ENCODE measurements around the gene SNX25.
A peak's percentile ranks its signal among the peaks of the same experiment; 100 is the strongest.
"Not testable (repeated sequence)": the region's sequence is repeated elsewhere in the genome, so short reads cannot be mapped to it uniquely, and the experiment has no call there.

The SNX25 gene

GRCh38 chr4:185257086-185257485, 47.7 kb downstream of the SNX25 start:
- Histone ChIP-seq H3K4me1 (ENCODE audit: control insufficient read depth, insufficient read depth, low read length, poor library complexity, severe bottlenecking) (peaks cover 24% of the 10 kb centered on the region), H3K27me3 (replicated peaks; ENCODE audit: control insufficient read depth, insufficient read depth, low read length, poor library complexity, severe bottlenecking) (no peaks in the 10 kb centered on the region), H3K36me3 (ENCODE audit: control insufficient read depth, insufficient read depth, low read length) (no peaks in the 10 kb centered on the region), H3K27ac (ENCODE audit: insufficient read depth, low read length, poor library complexity, severe bottlenecking) (no peak overlapping the region), H3K4me3 (ENCODE audit: insufficient read depth, low read depth, low read length, poor library complexity, severe bottlenecking) (no peak overlapping the region), H3K9me3 (ENCODE audit: control insufficient read depth, low read length) (no peaks in the 10 kb centered on the region)
- no peak for DNase-seq

- Histone ChIP-seq H3K27ac (ENCODE audit: insufficient read depth, low read length, poor library complexity, severe bottlenecking) (no peak overlapping the region), H3K4me1 (ENCODE audit: control insufficient read depth, insufficient read depth, low read length, poor library complexity, severe bottlenecking) (peaks cover 20% of the 10 kb centered on the region), H3K9me3 (ENCODE audit: control insufficient read depth, low read length) (no peaks in the 10 kb centered on the region), H3K4me3 (ENCODE audit: insufficient read depth, low read depth, low read length, poor library complexity, severe bottlenecking) (no peak overlapping the region), H3K36me3 (ENCODE audit: control insufficient read depth, insufficient read depth, low read length) (no peaks in the 10 kb centered on the region), H3K27me3 (replicated peaks; ENCODE audit: control insufficient read depth, insufficient read depth, low read length, poor library complexity, severe bottlenecking) (no peaks in the 10 kb centered on the region)
- no peak for DNase-seq
These were observed 48.3 kb downstream of the SNX25 start for GRCh38 chr4:185257694-185258093.

GRCh38 chr4:185258741-185259140, 49.3 kb downstream of the SNX25 start:
- peak in 1 of 3 donors; percentile 10 for DNase-seq
- H3K9me3 ChIP-seq (ENCODE audit: control insufficient read depth, low read length); H3K27ac ChIP-seq (ENCODE audit: insufficient read depth, low read length, poor library complexity, severe bottlenecking); H3K4me3 ChIP-seq (ENCODE audit: insufficient read depth, low read depth, low read length, poor library complexity, severe bottlenecking); H3K27me3 ChIP-seq (replicated peaks; ENCODE audit: control insufficient read depth, insufficient read depth, low read length, poor library complexity, severe bottlenecking); H3K36me3 ChIP-seq (ENCODE audit: control insufficient read depth, insufficient read depth, low read length): not testable (repeated sequence)
- H3K4me1 ChIP-seq (ENCODE audit: control insufficient read depth, insufficient read depth, low read length, poor library complexity, severe bottlenecking) = peaks cover 19% of the 10 kb centered on the region

GRCh38 chr4:185259719-185260118, 50.3 kb downstream of the SNX25 start:
- Histone ChIP-seq H3K27ac (ENCODE audit: insufficient read depth, low read length, poor library complexity, severe bottlenecking) (no peak overlapping the region), H3K4me1 (ENCODE audit: control insufficient read depth, insufficient read depth, low read length, poor library complexity, severe bottlenecking) (peaks cover 16% of the 10 kb centered on the region), H3K4me3 (ENCODE audit: insufficient read depth, low read depth, low read length, poor library complexity, severe bottlenecking) (no peak overlapping the region), H3K9me3 (ENCODE audit: control insufficient read depth, low read length) (no peaks in the 10 kb centered on the region), H3K27me3 (replicated peaks; ENCODE audit: control insufficient read depth, insufficient read depth, low read length, poor library complexity, severe bottlenecking) (no peaks in the 10 kb centered on the region), H3K36me3 (ENCODE audit: control insufficient read depth, insufficient read depth, low read length) (no peaks in the 10 kb centered on the region)
- no peak for DNase-seq

GRCh38 chr4:185261946-185262345, 52.5 kb downstream of the SNX25 start:
- Histone ChIP-seq H3K9me3 (ENCODE audit: control insufficient read depth, low read length) (no peaks in the 10 kb centered on the region), H3K36me3 (ENCODE audit: control insufficient read depth, insufficient read depth, low read length) (no peaks in the 10 kb centered on the region), H3K4me3 (ENCODE audit: insufficient read depth, low read depth, low read length, poor library complexity, severe bottlenecking) (no peak overlapping the region), H3K27me3 (replicated peaks; ENCODE audit: control insufficient read depth, insufficient read depth, low read length, poor library complexity, severe bottlenecking) (no peaks in the 10 kb centered on the region), H3K27ac (ENCODE audit: insufficient read depth, low read length, poor library complexity, severe bottlenecking) (no peak overlapping the region), H3K4me1 (ENCODE audit: control insufficient read depth, insufficient read depth, low read length, poor library complexity, severe bottlenecking) (peaks cover 10% of the 10 kb centered on the region)
- DNase-seq = no peak

- no peak overlapping the region for H3K4me3 ChIP-seq (ENCODE audit: insufficient read depth, low read depth, low read length, poor library complexity, severe bottlenecking)
- no peaks in the 10 kb centered on the region for H3K9me3 ChIP-seq (ENCODE audit: control insufficient read depth, low read length)
- H3K27ac ChIP-seq (ENCODE audit: insufficient read depth, low read length, poor library complexity, severe bottlenecking) = no peak overlapping the region
- no peaks in the 10 kb centered on the region for H3K36me3 ChIP-seq (ENCODE audit: control insufficient read depth, insufficient read depth, low read length)
- H3K4me1 ChIP-seq (ENCODE audit: control insufficient read depth, insufficient read depth, low read length, poor library complexity, severe bottlenecking) = peaks cover 10% of the 10 kb centered on the region
- no peak for DNase-seq
- no peaks in the 10 kb centered on the region for H3K27me3 ChIP-seq (replicated peaks; ENCODE audit: control insufficient read depth, insufficient read depth, low read length, poor library complexity, severe bottlenecking)
These were observed 54.0 kb downstream of the SNX25 start for GRCh38 chr4:185263419-185263818.

GRCh38 chr4:185265942-185266341, 56.5 kb downstream of the SNX25 start:
- Histone ChIP-seq H3K4me1 (ENCODE audit: control insufficient read depth, insufficient read depth, low read length, poor library complexity, severe bottlenecking) (peaks cover 4% of the 10 kb centered on the region), H3K27me3 (replicated peaks; ENCODE audit: control insufficient read depth, insufficient read depth, low read length, poor library complexity, severe bottlenecking) (no peaks in the 10 kb centered on the region), H3K36me3 (ENCODE audit: control insufficient read depth, insufficient read depth, low read length) (no peaks in the 10 kb centered on the region), H3K27ac (ENCODE audit: insufficient read depth, low read length, poor library complexity, severe bottlenecking) (no peak overlapping the region), H3K9me3 (ENCODE audit: control insufficient read depth, low read length) (no peaks in the 10 kb centered on the region), H3K4me3 (ENCODE audit: insufficient read depth, low read depth, low read length, poor library complexity, severe bottlenecking) (no peak overlapping the region)
- DNase-seq = no peak

GRCh38 chr4:185269286-185269685, 59.9 kb downstream of the SNX25 start:
- Histone ChIP-seq H3K27me3 (replicated peaks; ENCODE audit: control insufficient read depth, insufficient read depth, low read length, poor library complexity, severe bottlenecking) (no peaks in the 10 kb centered on the region), H3K4me3 (ENCODE audit: insufficient read depth, low read depth, low read length, poor library complexity, severe bottlenecking) (no peak overlapping the region), H3K4me1 (ENCODE audit: control insufficient read depth, insufficient read depth, low read length, poor library complexity, severe bottlenecking) (peaks cover 4% of the 10 kb centered on the region), H3K9me3 (ENCODE audit: control insufficient read depth, low read length) (no peaks in the 10 kb centered on the region), H3K36me3 (ENCODE audit: control insufficient read depth, insufficient read depth, low read length) (no peaks in the 10 kb centered on the region), H3K27ac (ENCODE audit: insufficient read depth, low read length, poor library complexity, severe bottlenecking) (no peak overlapping the region)
- no peak for DNase-seq

- DNase-seq = no peak
- Histone ChIP-seq H3K36me3 (ENCODE audit: control insufficient read depth, insufficient read depth, low read length) (no peaks in the 10 kb centered on the region), H3K27me3 (replicated peaks; ENCODE audit: control insufficient read depth, insufficient read depth, low read length, poor library complexity, severe bottlenecking) (no peaks in the 10 kb centered on the region), H3K4me3 (ENCODE audit: insufficient read depth, low read depth, low read length, poor library complexity, severe bottlenecking) (no peak overlapping the region), H3K4me1 (ENCODE audit: control insufficient read depth, insufficient read depth, low read length, poor library complexity, severe bottlenecking) (peaks cover 4% of the 10 kb centered on the region), H3K9me3 (ENCODE audit: control insufficient read depth, low read length) (no peaks in the 10 kb centered on the region), H3K27ac (ENCODE audit: insufficient read depth, low read length, poor library complexity, severe bottlenecking) (no peak overlapping the region)
These were observed 60.6 kb downstream of the SNX25 start for GRCh38 chr4:185270037-185270436.

- DNase-seq = no peak
- no peaks in the 10 kb centered on the region for H3K27me3 ChIP-seq (replicated peaks; ENCODE audit: control insufficient read depth, insufficient read depth, low read length, poor library complexity, severe bottlenecking)
- no peak overlapping the region for H3K4me3 ChIP-seq (ENCODE audit: insufficient read depth, low read depth, low read length, poor library complexity, severe bottlenecking)
- H3K36me3 ChIP-seq (ENCODE audit: control insufficient read depth, insufficient read depth, low read length) = no peaks in the 10 kb centered on the region
- no peak overlapping the region for H3K27ac ChIP-seq (ENCODE audit: insufficient read depth, low read length, poor library complexity, severe bottlenecking)
- peaks cover 4% of the 10 kb centered on the region for H3K4me1 ChIP-seq (ENCODE audit: control insufficient read depth, insufficient read depth, low read length, poor library complexity, severe bottlenecking)
- H3K9me3 ChIP-seq (ENCODE audit: control insufficient read depth, low read length) = no peaks in the 10 kb centered on the region
These were observed 61.5 kb downstream of the SNX25 start for GRCh38 chr4:185270885-185271284.

GRCh38 chr4:185272245-185272644, 62.8 kb downstream of the SNX25 start:
- H3K27ac ChIP-seq (ENCODE audit: insufficient read depth, low read length, poor library complexity, severe bottlenecking) = no peak overlapping the region
- H3K9me3 ChIP-seq (ENCODE audit: control insufficient read depth, low read length) = no peaks in the 10 kb centered on the region
- no peaks in the 10 kb centered on the region for H3K36me3 ChIP-seq (ENCODE audit: control insufficient read depth, insufficient read depth, low read length)
- no peaks in the 10 kb centered on the region for H3K4me1 ChIP-seq (ENCODE audit: control insufficient read depth, insufficient read depth, low read length, poor library complexity, severe bottlenecking)
- no peaks in the 10 kb centered on the region for H3K27me3 ChIP-seq (replicated peaks; ENCODE audit: control insufficient read depth, insufficient read depth, low read length, poor library complexity, severe bottlenecking)
- no peak overlapping the region for H3K4me3 ChIP-seq (ENCODE audit: insufficient read depth, low read depth, low read length, poor library complexity, severe bottlenecking)
- DNase-seq = no peak

Data from effector memory CD4-positive, alpha-beta T cell (primary cell).